ENCODE data around the gene EPB41L2. TPM values are rescaled to one million over a fixed set of nuclear protein-coding genes. Genes with fewer than 3 reads are reported as not detected.

EPB41L2 gene
- total RNA-seq, 1 donor from 2014 or later, result 61.6 TPM

- H3K9me3 Mint-ChIP-seq (ENCODE audit: low read depth), result peaks cover 22% of the 10 kb centered on the region
- peaks cover 9% of the 10 kb centered on the region for H3K4me1 Mint-ChIP-seq (ENCODE audit: low read depth)
- no peak overlapping the region for H3K27ac Mint-ChIP-seq
- no peak for DNase-seq (ENCODE audit: low spot score, unreplicated experiment)
- H3K27me3 Mint-ChIP-seq, result peaks cover 52% of the 10 kb centered on the region
- no peak overlapping the region for H3K4me3 Mint-ChIP-seq (ENCODE audit: low read depth)
- peaks cover 10% of the 10 kb centered on the region for H3K36me3 Mint-ChIP-seq (ENCODE audit: insufficient read depth)
- no peak for TF ChIP-seq CTCF (IDR thresholded peaks at IDR 0.05; ENCODE audit: unreplicated experiment)
These were observed 80.0 kb downstream of the EPB41L2 start for GRCh38 chr6:130982941-130983456.

GRCh38 chr6:130982135-130982534 is 80.9 kb downstream of the EPB41L2 start:
- Mint-ChIP-seq H3K36me3 (ENCODE audit: insufficient read depth) (peaks cover 10% of the 10 kb centered on the region), H3K27ac (no peak overlapping the region), H3K4me1 (ENCODE audit: low read depth) (peaks cover 11% of the 10 kb centered on the region), H3K4me3 (ENCODE audit: low read depth) (no peak overlapping the region), H3K27me3 (peaks cover 52% of the 10 kb centered on the region), H3K9me3 (ENCODE audit: low read depth) (peaks cover 22% of the 10 kb centered on the region)
- TF ChIP-seq CTCF (IDR thresholded peaks at IDR 0.05; ENCODE audit: unreplicated experiment), result no peak
- DNase-seq (ENCODE audit: low spot score, unreplicated experiment), result no peak

GRCh38 chr6:130981409-130981808 is 81.6 kb downstream of the EPB41L2 start:
- TF ChIP-seq CTCF (IDR thresholded peaks at IDR 0.05; ENCODE audit: unreplicated experiment), result no peak
- H3K4me3 Mint-ChIP-seq (ENCODE audit: low read depth), result no peak overlapping the region
- H3K27ac Mint-ChIP-seq, result no peak overlapping the region
- peaks cover 14% of the 10 kb centered on the region for H3K4me1 Mint-ChIP-seq (ENCODE audit: low read depth)
- no peak for DNase-seq (ENCODE audit: low spot score, unreplicated experiment)
- peaks cover 47% of the 10 kb centered on the region for H3K27me3 Mint-ChIP-seq
- H3K9me3 Mint-ChIP-seq (ENCODE audit: low read depth), result peaks cover 19% of the 10 kb centered on the region
- peaks cover 7% of the 10 kb centered on the region for H3K36me3 Mint-ChIP-seq (ENCODE audit: insufficient read depth)

- no peak for TF ChIP-seq CTCF (IDR thresholded peaks at IDR 0.05; ENCODE audit: unreplicated experiment)
- Mint-ChIP-seq H3K36me3 (ENCODE audit: insufficient read depth) (peaks cover 4% of the 10 kb centered on the region), H3K4me3 (ENCODE audit: low read depth) (no peak overlapping the region), H3K4me1 (ENCODE audit: low read depth) (peaks cover 14% of the 10 kb centered on the region), H3K9me3 (ENCODE audit: low read depth) (peaks cover 10% of the 10 kb centered on the region), H3K27ac (no peak overlapping the region), H3K27me3 (peaks cover 38% of the 10 kb centered on the region)
- no peak for DNase-seq (ENCODE audit: low spot score, unreplicated experiment)
These were observed 82.6 kb downstream of the EPB41L2 start for GRCh38 chr6:130980310-130981032.

- Mint-ChIP-seq H3K4me3 (ENCODE audit: low read depth) (no peak overlapping the region), H3K9me3 (ENCODE audit: low read depth) (peaks cover 3% of the 10 kb centered on the region), H3K27me3 (peaks cover 25% of the 10 kb centered on the region), H3K36me3 (ENCODE audit: insufficient read depth) (peaks cover 3% of the 10 kb centered on the region), H3K27ac (no peak overlapping the region), H3K4me1 (ENCODE audit: low read depth) (peaks cover 16% of the 10 kb centered on the region)
- no peak for TF ChIP-seq CTCF (IDR thresholded peaks at IDR 0.05; ENCODE audit: unreplicated experiment)
- DNase-seq (ENCODE audit: low spot score, unreplicated experiment), result no peak
These were observed 84.2 kb downstream of the EPB41L2 start for GRCh38 chr6:130978660-130979396.

Data from progenitor cell of endocrine pancreas (in vitro differentiated cells).